GM21367 (cell line): ENCODE data around the gene MYH10.
"Not testable (repeated sequence)": the region's sequence is repeated elsewhere in the genome, so short reads cannot be mapped to it uniquely, and the experiment has no call there.

ENCODE experiments used
- ATAC-seq: cut with Tn5 transposase; IDR thresholded peaks from one replicate; pipeline ENCODE4 v1.9.1; 2021; ENCODE audit not compliant: unreplicated experiment

The MYH10 gene

DNA sequence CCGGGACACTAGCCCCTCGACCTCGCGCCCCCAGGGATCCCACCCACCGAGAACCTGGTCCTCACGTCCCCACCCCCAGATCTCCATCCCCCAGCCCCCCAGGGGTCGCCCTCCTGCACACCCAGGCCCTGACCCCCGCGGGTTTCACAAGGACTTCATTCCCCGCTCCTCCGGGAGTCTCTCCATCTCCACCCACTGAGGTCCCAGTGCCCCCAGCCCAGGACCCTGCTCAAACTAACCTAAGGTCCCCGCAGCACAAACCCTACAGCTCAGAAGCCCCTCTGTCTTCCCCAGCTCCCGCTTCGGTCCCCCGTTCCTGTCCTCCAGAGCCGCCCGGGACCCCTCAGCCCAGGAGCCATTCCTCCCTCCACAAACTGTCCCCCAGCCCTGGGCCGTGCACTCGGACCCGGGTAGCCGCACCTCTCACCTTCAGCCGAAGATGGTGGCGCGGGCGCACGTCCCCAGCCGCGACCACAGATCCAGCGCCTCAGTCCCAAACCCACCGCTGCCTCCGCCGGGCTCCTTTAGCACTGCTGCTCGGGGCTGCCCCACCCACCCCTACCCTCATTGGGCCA lies at the start of gene MYH10:
TSS of gene MYH10 (minus strand) at position 499 of the 575 bp plus-strand sequence. CDS start 7,479 bp downstream, outside the sequence.
- no peak for ATAC-seq

DNA sequence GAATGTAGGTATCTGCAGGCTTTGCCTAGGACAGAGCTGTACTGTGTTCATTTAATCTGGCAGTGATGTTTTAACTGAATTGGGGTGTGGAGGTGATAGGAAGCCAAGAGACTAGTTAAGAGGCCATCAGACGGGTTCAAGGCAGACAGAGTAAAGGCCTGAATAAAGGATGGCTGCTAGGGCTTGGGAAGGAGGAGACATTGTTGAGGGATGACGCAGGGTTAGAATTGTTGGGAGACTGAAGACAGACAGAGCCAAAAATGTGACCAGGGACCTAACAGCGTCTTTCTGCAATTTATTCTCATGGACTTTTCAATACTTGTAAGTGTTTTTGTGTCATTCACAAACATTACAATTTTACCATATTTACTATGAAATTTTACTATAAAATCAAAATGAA lies 48.6 kb upstream of the MYH10 start:
- no peak for ATAC-seq

DNA sequence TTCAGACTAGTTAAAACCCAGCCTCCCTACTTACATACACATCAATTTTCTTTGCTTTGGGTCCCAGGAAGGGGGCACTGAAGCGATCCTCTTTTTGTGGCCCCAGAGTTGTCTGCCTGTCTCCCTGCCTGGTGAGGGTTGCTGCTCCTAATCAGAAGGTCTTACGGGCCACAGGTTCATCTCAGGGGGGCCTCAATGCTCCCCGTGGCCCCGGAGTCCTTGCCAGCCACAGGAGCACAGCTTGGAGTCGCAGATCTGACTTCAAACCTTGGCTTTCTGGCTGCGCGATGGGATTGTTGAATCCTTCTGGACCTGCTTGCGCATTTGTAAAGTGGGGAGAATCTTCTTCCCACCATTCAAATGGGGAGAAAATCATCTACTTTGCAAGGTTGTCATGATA lies 44.8 kb upstream of the MYH10 start:
- ATAC-seq: no peak

DNA sequence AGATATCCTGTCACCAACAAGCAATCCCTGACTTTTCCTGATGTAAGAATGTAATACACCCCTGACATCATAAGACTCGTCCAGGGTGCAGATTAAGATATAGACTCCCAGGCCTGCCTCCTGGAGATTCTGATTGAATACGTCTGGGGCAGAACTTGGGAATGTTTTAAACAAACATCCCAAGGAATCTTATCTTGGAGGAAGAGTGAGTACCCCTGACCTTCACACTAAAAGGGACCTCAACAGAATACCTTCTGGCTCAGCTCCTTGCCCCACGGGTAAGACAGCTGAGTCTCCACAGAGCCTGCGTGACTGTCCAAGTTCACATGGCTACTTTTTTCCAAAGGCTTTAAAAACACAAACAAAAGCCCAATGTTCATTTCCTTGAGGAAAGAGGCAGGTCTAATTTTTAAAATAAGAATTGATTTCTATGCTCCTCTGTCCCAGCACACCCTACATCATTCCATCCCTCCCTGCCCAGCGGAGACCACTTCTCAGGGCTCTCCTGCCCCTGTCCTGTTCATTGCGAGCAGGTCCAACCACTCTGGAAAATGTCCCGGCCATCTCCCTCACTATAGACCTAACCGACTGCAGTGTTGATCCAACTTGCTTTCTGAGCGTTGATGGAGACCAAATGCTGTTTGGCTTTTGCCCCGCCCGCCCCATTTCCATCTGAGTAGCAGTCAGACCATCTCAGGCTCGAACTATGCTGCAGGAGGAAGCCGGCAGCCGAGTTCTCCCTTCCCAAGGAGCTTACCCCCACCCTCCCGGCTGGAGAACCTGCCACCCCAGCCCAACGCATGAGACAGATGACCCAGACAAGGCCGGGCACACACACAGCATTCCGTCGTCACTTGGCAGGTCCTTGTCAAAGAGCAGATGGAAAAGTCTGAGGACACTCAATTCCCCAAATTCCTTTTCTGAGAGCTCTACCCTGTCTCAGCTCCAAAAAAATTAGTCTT lies 44.1 kb upstream of the MYH10 start:
- ATAC-seq: no peak

DNA sequence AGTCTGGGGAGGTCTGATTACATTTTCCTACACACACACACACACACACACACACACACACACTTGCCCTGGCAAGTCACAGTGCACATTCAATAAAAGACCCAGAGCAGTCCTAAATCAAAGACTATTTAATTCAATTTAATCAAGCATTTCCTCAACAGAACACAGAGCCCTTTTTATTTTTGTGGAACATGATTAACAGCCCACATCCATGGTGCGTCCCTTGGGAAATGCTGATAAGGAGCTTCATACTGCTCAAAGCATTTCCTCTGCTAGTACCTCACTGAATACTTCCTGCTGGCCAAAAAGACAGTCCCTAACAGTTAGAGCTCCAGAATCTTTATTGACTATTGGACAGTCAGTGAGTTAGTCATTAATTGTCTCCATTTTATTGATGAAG lies 43.1 kb upstream of the MYH10 start:
- no peak for ATAC-seq

DNA sequence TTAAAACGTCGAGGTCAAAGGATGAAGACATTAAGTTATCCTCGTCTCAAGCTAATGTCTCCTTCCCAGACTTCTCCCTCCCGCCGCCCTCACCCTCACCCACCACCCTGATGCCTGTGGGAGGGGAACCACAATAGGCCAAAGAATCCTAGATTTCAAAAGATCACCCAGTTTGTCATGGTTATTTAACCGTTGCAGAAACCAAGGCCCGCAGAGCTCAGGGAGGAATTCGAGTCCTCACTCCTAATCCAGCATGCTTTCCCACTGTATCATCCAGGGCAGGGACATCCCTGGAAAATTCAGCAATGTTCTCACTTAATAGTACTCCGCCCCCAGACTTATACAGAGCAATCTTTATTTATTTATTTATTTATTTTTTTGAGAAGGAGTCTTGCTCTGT lies 41.8 kb upstream of the MYH10 start:
- ATAC-seq: no peak

DNA sequence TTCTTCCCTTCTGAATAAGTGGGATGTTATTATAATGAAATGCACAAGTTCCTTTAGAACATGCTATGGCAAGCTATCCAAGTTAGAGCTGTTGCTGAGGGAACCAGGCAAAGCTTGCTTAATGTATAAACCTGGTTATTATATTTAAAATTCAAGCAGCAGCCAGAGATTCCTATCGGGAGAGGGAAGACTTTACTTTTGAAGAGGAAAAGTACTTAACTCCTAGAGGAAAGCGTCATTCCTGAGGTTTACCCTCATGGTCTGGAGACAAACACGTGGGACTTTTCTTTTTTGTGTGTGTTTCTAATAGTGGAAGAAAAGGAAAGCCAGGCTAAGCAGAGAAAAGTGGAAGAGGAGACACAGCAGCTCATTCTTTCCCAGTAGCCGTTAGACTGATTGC lies 39.9 kb upstream of the MYH10 start:
- no peak for ATAC-seq

DNA sequence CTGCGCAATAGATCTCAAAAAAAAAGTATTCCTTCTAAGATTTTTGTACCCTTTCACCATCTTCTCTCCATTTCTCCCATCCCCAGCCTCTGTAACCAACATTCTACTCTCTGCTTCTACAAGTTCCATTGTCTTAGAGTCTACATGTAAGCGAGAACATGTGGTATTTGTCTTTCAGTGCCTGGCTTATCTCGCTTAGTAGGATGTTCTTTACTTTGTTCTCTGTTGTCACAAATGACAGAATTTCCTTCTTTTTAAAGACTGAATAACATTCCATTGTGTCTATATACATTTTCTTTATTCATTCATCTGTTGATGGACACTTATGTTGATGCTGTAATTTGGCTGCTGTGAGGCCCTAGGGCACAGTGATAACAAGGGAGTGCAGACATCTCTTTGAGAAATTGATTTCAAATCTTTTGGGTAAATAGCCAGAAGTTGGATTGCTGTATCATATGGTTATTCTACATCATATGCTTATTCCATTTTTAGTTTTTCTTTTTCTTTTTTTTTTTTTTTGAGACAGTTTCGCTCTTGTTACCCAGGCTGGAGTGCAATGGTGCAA lies 37.7 kb upstream of the MYH10 start:
- no peak for ATAC-seq

DNA sequence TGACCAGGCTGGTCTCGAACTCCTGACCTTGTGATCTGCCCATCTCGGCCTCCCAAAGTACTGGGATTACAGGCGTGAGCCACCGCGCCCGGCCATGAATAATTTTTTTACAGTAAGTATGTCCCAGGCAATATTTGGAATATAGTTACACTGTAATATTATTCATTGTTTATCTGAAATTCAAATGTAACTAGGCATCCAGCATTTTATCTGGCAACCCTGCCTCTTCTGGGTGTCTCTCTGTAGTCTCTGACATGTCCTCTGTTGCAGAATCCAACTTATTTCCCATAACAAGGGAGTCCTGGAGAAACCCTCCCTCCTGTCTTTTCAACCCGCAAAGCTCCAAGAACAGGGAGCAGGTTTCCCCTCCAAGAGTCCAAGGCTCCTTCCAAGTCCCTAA lies 36.9 kb upstream of the MYH10 start:
- ATAC-seq: no peak

DNA sequence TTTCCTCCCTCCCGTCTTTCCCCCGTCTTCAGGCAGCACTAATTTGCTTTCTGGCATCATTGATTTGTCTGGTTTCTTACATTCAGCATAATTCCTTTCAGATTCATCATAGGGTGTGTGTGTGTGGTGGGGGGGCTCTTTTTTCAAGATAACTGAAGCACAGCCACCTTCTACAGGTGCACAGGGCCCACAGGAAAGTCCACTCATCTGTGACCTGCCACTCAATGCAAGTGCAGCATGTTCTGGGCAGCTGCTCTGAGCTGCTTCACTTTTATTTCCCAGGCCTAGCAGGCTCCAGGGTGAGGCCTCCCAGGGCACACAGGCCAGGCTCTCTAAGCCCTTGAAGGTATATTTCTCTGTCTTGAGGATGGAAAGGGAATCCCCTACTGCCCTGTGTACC lies 35.2 kb upstream of the MYH10 start:
- no peak for ATAC-seq

DNA sequence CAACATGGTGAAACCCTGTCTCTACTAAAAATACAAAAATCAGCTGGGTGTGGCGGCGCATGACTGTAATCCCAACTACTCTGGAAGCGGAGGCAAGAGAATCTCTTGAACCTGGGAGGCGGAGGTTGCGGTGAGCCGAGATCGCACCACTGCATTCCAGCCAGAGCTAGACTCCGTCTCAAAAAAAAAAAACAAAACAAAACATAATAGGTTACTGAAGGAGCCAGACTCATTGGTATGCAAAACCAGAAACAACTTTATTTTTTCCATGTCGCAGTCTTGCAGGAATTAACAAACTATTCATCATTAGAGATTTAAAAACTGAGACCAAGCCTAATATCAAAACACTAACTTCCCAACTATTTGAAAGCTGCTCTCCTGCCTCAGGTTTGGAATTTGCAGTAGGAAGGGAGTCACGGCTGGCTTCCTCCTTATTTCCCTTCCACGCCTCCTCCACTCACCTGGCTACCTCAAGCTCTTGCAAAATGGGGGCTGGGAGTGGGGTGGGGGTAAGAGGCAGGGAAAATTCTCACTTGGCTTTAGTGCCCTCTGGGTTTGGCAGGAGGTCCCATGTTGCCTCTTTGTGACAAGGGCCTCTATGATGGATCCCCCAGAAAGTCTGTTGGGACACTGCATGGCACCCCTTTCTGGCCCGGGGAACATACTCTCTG lies 34.1 kb upstream of the MYH10 start:
- no peak for ATAC-seq

DNA sequence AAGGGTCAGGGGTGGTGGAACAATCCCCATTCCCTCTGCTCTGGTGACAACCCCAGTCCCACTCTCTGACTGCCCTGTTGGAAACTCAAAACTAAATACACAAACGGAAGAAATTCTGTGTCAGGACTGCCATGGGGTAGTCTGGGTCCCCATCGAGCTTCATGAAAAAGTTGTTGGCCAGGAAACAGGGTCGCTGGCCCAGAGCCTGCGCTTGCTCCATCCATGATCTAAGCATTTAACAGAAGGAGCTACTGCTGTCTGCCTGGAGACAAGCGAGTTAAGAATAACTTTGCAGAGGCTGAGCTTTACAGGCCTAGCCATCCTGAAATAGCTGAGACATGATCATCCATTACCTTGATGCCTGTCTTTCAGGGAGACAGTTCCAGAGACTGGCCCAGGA lies 32.4 kb upstream of the MYH10 start:
- ATAC-seq: no peak

DNA sequence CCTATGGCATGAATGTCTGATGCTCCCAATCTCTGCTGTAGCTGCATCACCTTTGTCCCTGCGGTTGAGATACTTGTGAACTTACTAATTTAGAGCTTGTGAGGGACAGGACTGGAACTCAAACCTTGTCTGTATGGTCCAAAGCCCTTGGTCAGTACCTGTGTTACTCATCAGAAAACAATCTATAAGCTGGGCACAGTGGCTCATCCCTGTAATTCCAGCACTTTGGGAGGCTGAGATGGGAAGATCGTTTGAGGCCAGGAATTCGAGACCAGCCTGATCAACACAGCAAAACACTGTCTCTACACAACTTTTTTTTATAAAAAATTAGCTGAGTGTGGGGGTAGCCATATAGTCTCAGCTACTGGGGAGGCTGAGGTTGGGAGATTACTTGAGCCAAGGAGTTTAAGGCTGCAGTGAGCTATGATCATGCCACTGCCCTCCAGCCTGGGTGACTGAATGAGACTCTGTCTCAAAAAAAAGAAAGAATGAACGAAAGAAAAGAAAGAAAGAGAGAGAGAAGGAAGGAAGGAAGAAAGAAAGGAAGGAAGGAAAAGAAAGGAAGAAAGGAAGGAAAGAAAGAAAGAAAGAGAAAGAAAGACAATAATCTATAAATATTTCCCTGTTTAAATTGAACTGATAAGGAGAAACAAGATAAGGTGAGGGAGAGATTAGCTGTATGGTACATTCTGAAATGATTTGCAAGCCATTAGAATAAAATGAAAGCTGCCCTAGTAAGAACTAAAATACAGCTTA lies 31.7 kb upstream of the MYH10 start:
- ATAC-seq: no peak

DNA sequence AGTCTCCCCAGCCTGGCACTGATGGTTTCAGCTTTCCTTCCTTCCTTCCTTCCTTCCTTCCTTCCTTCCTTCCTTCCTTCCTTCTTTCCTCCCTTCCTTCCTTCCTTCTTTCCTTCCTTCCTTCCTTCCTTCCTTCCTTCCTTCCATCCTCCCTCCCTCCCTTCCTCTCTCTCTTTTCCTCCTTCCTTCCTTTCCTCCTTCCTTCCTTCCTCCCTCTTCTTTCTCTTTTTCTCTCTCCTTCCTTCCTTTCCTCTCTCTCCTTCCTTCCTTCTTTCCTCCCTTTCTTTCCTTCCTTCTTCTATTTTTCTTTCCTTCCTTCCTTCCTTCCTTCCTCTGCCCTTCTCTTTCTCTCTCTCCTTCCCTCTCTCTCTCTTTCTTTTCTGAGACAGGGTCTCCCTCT lies 30.2 kb upstream of the MYH10 start:
- ATAC-seq: not testable (repeated sequence)

DNA sequence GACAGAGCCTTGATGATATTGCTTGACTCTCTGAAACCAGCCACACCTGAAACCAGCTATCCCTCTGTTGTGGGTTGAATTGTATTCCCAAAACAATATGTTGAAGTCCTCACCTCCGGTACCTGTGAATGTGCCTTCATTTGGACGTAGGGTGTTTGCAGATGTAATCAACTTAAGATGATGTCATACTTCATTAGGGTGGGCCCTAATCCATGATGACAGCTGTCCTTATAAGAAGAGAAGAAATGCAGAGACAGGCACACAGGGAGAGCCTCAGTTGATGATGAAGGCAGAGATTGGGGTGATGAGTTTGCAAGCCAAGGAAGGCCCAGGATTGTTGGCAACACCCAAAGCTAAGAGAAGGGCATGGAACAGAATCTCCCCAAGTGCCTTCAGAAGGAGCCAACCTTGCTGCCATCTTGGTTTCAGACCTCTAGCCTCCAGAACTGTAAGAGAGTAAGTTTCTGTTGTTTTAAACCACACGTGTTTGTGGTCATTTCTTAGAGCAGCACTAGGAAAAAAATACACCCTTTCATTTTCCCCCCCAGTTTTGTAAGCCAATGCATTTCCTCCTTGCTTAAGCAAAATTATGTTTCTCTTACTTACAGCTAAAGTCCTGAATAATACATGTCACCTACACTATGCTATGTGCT lies 29.4 kb upstream of the MYH10 start:
- ATAC-seq: no peak

DNA sequence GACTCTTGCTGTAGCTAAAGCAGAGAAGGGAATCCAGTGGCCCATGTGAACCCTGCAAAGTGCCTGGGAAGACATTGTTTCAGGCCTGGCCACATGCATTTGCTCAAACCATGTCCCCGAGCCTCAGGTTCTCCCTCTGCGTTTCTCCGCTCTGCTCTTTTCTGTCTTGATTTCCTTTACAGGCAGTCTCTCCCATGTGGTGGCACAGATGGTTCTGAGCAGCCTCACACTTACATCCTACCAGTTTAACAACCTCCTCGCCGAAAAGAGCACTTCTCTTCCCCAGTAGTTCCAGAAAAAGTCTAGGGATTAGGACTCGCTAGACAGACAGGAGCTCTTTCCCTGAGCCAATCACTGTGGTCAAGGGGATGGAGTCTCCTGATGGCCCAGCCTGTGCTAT lies 28.3 kb upstream of the MYH10 start:
- ATAC-seq: no peak

DNA sequence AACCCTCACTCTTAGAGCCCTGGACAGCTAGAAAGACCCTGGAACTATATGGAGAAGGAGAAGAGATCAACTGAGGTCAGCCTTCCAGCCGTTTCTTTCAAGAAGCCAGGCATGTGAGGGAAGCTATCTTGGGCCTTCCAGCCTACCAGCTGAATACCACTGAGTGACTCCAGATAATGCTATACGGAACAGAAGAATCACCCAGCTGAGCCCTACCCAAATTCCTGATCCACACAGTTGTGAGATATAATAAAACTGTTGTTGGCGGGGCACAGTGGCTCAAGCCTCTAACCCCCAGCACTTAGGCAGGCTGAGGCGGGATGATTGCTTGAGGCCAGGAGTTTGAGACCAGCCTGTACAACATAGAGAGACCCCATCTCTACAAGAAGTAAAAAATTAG lies 26.2 kb upstream of the MYH10 start:
- no peak for ATAC-seq

DNA sequence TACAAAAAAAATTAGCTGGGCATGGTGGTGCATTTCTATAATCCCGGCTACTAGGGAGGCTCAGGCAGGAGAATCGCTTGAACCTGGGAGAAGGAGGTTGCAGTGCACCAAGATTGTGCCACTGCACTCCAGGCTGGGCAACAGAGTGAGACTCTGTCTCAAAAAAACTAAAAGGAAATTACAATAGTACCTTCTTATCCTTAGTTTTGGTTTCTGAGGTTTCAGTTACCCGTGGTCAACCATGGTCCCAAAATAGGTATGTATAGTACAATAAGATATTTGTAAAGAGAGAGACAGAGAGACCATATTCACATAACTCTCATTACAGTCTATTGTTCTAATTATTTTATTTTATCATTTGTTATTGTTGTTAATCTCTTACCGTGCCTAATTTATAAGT lies 24.3 kb upstream of the MYH10 start:
- ATAC-seq: no peak

DNA sequence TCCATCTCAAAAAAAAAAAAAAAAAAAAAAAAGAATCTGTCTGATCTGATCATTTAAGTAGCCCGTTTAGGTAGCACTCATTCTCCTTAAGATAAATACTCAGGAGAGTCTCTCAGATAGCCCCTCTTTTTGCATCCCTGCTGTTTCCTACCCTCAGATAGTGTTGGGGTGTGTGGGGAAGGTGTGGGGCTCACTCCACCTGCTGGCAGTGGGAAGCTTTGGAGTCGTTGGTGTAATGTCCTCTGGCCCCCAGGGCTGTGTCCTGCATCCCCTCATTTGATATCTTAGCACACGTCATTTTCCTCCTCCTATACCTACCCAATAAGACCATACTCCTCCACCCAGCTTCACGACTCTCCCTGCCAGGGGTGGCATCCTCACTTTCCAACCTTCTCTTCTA lies 20.5 kb upstream of the MYH10 start:
- ATAC-seq: no peak

DNA sequence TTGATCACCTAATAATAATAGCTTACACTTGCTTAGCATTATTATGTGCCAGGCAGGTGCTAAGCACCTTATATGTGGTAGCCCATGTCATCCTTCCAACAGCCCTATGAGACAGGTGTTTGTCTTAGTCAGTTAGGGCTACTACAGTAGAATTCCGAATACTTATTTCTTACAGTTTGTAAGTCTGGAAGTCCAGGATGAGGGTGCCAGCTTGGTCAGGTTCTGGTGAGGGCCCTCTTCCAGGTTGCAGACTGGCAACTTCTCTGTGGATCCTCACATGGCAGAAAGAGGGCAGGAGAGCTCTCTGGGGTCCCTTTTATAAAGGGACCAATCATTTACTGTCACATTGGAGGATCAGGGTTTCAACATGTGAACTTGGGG lies 19.6 kb upstream of the MYH10 start:
- no peak for ATAC-seq
